Measurements from ENCODE around the gene SFI1. TPM values are rescaled to one million over a fixed set of nuclear protein-coding genes. Genes with fewer than 3 reads are reported as not detected.

The SFI1 gene
- total and polyA plus RNA-seq, 10 donors: 36.7 to 110 (median 85.2) TPM

DNA sequence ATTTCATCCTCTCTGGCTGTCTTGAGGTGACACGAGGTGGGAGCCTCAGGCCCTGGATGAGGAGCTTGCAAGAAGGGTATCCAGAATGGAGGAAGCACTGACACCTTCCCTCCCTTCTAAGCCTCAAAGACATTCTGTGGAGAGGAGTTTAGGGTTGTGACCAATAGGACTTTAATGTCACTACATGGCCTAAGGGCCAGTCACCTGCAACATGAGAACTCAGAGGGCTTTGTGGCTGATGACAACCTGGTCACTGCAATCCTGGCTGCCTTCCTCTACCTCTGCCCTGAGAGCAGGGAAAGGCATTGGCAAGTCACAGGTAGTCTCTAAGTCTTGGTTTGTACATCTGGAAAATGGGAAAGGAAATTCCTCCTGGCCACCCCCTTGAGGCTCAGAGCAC lies 132.0 kb downstream of the SFI1 start:
- Histone ChIP-seq H3K27me3 (replicated peaks in 1 of 7) (no peaks in the 10 kb centered on the region), H3K9me3 (no peaks in the 10 kb centered on the region), H3K4me3 (no peak overlapping the region), H3K27ac (peak overlapping the region; percentile 8 to 97 (median 88)), H3K36me3 (peaks cover 0 to 80% (median 12%) of the 10 kb centered on the region in 6 donors), H3K4me1 (peaks cover 41 to 100% (median 82%) of the 10 kb centered on the region in 6 donors)
- no peak for DNase-seq
- no peak for TF ChIP-seq POLR2AphosphoS5 (IDR thresholded peaks at IDR 0.05)
- TF ChIP-seq, protein P1, sequence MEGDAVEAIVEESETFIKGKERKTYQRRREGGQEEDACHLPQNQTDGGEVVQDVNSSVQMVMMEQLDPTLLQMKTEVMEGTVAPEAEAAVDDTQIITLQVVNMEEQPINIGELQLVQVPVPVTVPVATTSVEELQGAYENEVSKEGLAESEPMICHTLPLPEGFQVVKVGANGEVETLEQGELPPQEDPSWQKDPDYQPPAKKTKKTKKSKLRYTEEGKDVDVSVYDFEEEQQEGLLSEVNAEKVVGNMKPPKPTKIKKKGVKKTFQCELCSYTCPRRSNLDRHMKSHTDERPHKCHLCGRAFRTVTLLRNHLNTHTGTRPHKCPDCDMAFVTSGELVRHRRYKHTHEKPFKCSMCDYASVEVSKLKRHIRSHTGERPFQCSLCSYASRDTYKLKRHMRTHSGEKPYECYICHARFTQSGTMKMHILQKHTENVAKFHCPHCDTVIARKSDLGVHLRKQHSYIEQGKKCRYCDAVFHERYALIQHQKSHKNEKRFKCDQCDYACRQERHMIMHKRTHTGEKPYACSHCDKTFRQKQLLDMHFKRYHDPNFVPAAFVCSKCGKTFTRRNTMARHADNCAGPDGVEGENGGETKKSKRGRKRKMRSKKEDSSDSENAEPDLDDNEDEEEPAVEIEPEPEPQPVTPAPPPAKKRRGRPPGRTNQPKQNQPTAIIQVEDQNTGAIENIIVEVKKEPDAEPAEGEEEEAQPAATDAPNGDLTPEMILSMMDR (IDR thresholded peaks at IDR 0.05 in 8 of 11, conservative IDR thresholded peaks at IDR 0.05 in 3 of 11): no peak
- TF ChIP-seq POLR2A (IDR thresholded peaks at IDR 0.05): no peak
- intact Hi-C loops (cut with DNase I; ENCODE audit: low total_unique reads): no loop called here
- WGBS, 5 donors: 67 to 82% (median 78%) methylated on average over 1 of the region's 1 CpG

DNA sequence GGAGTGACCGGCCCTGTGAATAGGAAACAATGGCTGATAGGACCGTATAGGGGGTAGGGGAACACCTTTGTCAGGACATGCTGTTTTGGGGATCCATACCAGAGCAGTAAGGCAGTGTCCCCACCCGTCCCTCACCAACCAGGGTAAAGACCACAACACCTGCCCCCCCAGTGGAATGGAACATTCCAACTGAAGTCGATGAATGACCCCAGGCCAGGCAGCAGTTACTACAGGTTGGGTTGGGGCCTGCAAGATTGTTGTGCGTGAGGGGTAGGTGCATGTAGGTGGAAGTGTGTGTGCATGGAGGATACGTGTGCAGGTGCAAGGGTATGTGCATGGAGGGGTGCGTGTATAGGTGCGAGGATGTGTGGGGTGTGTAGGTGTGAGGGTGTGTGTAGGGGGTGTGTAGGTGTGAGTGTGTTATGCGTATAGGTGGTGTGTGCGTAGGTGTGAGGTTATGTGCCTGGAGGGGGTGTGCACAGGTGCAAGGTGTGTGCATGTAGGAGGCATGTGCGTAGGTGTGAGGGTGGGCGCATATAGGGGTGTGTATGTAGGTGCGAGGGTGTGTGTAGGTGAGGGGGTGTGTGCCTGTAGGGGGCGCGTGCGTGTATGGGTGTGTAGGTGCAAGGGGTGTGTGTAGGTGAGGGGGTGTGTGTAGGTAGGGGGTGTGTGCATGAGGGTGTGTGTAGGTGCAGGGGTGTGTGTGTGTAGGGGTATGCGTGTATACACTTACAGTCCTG lies 132.8 kb downstream of the SFI1 start:
- Histone ChIP-seq H3K4me1 (peaks cover 44 to 100% (median 82%) of the 10 kb centered on the region in 6 donors), H3K4me3 (peak overlapping the region in 5 of 8 donors; percentile 62 to 78 (median 72)), H3K36me3 (peaks cover 0 to 74% (median 6%) of the 10 kb centered on the region in 6 donors), H3K27ac (peak overlapping the region in 6 of 8 donors; percentile 94 to 97 (median 95)), H3K9me3 (no peaks in the 10 kb centered on the region), H3K27me3 (replicated peaks in 1 of 7) (no peaks in the 10 kb centered on the region)
- intact Hi-C loops (cut with DNase I; ENCODE audit: low total_unique reads): no loop called here
- DNase-seq: peak; percentile 79
- TF ChIP-seq POLR2A (IDR thresholded peaks at IDR 0.05): no peak
- TF ChIP-seq, protein P1 (IDR thresholded peaks at IDR 0.05 in 8 of 11, conservative IDR thresholded peaks at IDR 0.05 in 3 of 11): peak in 1 of 11 experiments; percentile 16
- 73 to 81% (median 76%) methylated on average over 17 of the region's 17 CpGs for WGBS, 5 donors

DNA sequence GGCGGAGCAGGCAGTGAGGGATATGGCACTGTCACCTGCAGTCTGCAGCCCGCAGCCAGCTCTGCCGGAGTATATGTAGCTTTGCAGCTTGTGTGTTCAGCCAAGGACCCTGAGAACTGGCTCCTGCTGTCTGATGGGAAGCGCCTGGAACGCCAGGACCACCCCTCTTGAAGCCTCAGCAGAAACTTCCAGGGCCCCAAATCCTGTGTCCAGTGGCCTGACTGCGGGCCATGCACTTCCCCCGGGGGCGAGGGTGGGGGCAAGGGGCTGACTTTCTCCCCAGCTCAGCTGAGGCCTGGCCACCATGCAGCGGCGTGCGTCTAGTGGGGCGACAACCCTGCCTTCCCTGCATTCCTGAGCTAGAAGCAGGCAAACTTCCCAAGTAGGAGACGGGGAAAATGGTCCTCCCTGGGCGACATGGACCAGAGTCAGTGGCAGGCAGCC lies 133.4 kb downstream of the SFI1 start:
- Histone ChIP-seq H3K9me3 (no peaks in the 10 kb centered on the region), H3K27ac (peak overlapping the region; percentile 86 to 97 (median 94)), H3K36me3 (peaks cover 0 to 69% (median 5%) of the 10 kb centered on the region in 6 donors), H3K4me1 (peaks cover 42 to 100% (median 82%) of the 10 kb centered on the region in 6 donors), H3K27me3 (replicated peaks in 1 of 7) (no peaks in the 10 kb centered on the region), H3K4me3 (peak overlapping the region; percentile 34 to 78 (median 67))
- TF ChIP-seq, protein P1 (IDR thresholded peaks at IDR 0.05 in 8 of 11, conservative IDR thresholded peaks at IDR 0.05 in 3 of 11): no peak
- TF ChIP-seq POLR2A (IDR thresholded peaks at IDR 0.05) (no peak), POLR2AphosphoS5 (IDR thresholded peaks at IDR 0.05) (no peak)
- intact Hi-C loops (cut with DNase I; ENCODE audit: low total_unique reads): loop anchor here (10.0 kb wide), 2 partner anchors 135 to 285 kb away; partner anchors contain the start of genes PATZ1 and SFI1
- WGBS, 5 donors: 33 to 75% (median 39%) methylated on average over 5 to 14 of the region's 14 CpGs
- DNase-seq: peak; percentile 86
